Pancreas (tissue), 10 donors: ENCODE data around the gene RIMBP2. TPM values are rescaled to one million over a fixed set of nuclear protein-coding genes. Genes with fewer than 3 reads are reported as not detected.

ENCODE experiments used
- ATAC-seq, 4 donors: fragments of 200-7000 bp; cut with Tn5 transposase; one replicate each; pipeline versions ENCODE4 v1.8.0 to v1.9.1; 2020; ENCODE audit warnings: mild to moderate bottlenecking in 4 of 4, moderate library complexity in 4 of 4
- DNase-seq, 6 donors: peaks; one replicate each; pipeline ENCODE4 v3.0.0-alpha.2; 2020
- FAIRE-seq: peaks from 2 replicates; lab custom pipeline; 2012; peaks lifted over from hg19 to GRCh38; lab: Jason Lieb, UNC
- H3K27ac ChIP-seq, 4 donors: fragments of 200-600 bp; sonication (generic); 1 replicate in 3 of 4; 2 replicates in 1 of 4; pipeline versions ENCODE4 v1.5.0 to v1.8.0; 2020
- H3K27me3 ChIP-seq, 4 donors: fragments of 200-600 bp; one replicate each; pipeline ENCODE4 v1.8.0; 2021
- H3K36me3 ChIP-seq, 3 donors: fragments of 200-600 bp; sonication (generic) in 1 of 3; one replicate each; pipeline versions ENCODE4 v1.5.0 to v1.8.0; 2020 to 2021
- H3K4me1 ChIP-seq, 3 donors: fragments of 200-600 bp; one replicate each; pipeline ENCODE4 v1.8.0; 2021
- H3K4me3 ChIP-seq, 4 donors: fragments of 200-600 bp; sonication (generic) in 2 of 4; one replicate each; pipeline versions ENCODE4 v1.5.0 to v1.8.0; 2020 to 2021
- H3K9me3 ChIP-seq, 4 donors: fragments of 200-600 bp; one replicate each; pipeline ENCODE4 v1.8.0; 2021
- CTCF ChIP-seq, 4 donors: fragments of 200-600 bp; sonication (generic) in 3 of 4; IDR thresholded peaks; one replicate each; pipeline versions ENCODE4 v1.5.0 to v1.8.0; 2021; ENCODE audit warnings: antibody characterized with exemption in 4 of 4
- WGBS, 2 donors: extraction: QIAGEN DNeasy Blood & Tissue Kit; methylation state at CpG; one replicate each; pipeline ENCODE4 v1.1.7; 2013; 5-methylcytosine and 5-hydroxymethylcytosine counted together
- intact Hi-C, 3 donors: fragments of 100-400 bp; cut with DNase I; formaldehyde crosslinking; loops; one replicate each; pipeline versions ENCODE4 v1.11.1 to v1.14.2; 2022
- polyA plus RNA-seq, 2 donors: library from polyadenylated mRNA; stranded (reverse); fragments of 200-250 nt; gene quantifications; one replicate each; pipeline ENCODE4 v1.2.3, GENCODE V29; 2013
- total RNA-seq, 6 donors: library from RNA; stranded (reverse); fragmentation: NEBNext Ultra II Directional in 4 of 6; extraction: Animal tissue kit (Norgen Biotek cat#: 25700) in 4 of 6; gene quantifications; one replicate each; pipeline versions ENCODE4 v1.2.1 to v1.2.4, GENCODE V29; 2021 to 2023
- donor health status: healthy with polysubstance abuse.
- donor health status: DM: no; HTN: no; CAD: no; lungs with moderate emphysema.
- donor health status: DM: no; HTN: no; CAD: no.
- donor health status: control.
- donor health status: control.
- donor health status: Bipolar disorder and iron deficiency.
- donor health status: DM: yes; HTN: yes; CAD: no.
- donor health status: DM: no; HTN: no; CAD: no.
- donor health status: DM: no; HTN: no; CAD: no.
- donor health status: DM: yes; HTN: yes; CAD: no.

RIMBP2 gene
- total and polyA plus RNA-seq, 8 donors = 1.6 to 14.9 (median 3.9) TPM

GRCh38 chr12:130428116-130428515, 288.0 kb downstream of the RIMBP2 start:
- Histone ChIP-seq H3K9me3 (no peaks in the 10 kb centered on the region), H3K27me3 (no peaks in the 10 kb centered on the region), H3K4me1 (no peaks in the 10 kb centered on the region), H3K36me3 (no peaks in the 10 kb centered on the region), H3K4me3 (no peak overlapping the region), H3K27ac (no peak overlapping the region)
- no peak for DNase-seq
- no peak for TF ChIP-seq CTCF (IDR thresholded peaks at IDR 0.05)
- intact Hi-C loops = no loop called here
- FAIRE-seq = no peak
- ATAC-seq = no peak
- 52 to 62% methylated on average over 15 of the region's 15 CpGs for WGBS, 2 donors

- FAIRE-seq (no peak), ATAC-seq (no peak), DNase-seq (peak in 1 of 6 donors; percentile 2)
- no peaks in the 10 kb centered on the region for H3K9me3 ChIP-seq
- no peaks in the 10 kb centered on the region for H3K36me3 ChIP-seq
- intact Hi-C loops = no loop called here
- H3K4me3 ChIP-seq = no peak overlapping the region
- H3K27ac ChIP-seq = no peak overlapping the region
- WGBS, 2 donors = 73 to 78% methylated on average over 18 of the region's 18 CpGs
- H3K4me1 ChIP-seq = no peaks in the 10 kb centered on the region
- TF ChIP-seq CTCF (IDR thresholded peaks at IDR 0.05) = no peak
- H3K27me3 ChIP-seq = no peaks in the 10 kb centered on the region
These were observed 288.7 kb downstream of the RIMBP2 start for GRCh38 chr12:130427381-130427887.

DNA sequence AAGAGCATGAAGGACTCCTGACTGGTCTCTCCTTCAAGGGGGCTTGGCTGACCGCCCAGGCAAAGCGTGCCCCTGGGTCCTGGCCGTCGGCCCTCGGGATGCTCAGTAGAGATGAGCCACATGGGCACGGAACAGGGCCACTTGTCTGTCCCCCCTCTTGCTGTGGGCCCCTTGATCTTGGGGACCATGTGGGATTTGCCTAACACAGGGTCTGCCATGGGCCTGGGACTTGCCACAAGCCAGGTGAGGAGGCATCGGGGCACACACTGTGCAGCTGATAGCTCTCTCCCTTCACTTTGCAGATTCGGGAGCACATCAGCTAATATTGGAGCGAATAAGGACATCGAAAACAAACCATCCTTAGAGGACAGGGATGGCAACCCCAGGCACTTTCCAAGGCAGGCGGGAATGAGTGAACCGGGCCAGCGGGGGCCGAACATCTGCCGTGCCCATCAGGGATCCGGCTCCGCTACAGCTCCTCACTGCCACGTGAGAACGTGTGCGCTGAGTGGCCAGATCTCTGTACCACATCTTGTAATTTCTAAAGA, 290.3 kb downstream of the RIMBP2 start:
- no peak for TF ChIP-seq CTCF (IDR thresholded peaks at IDR 0.05)
- H3K4me3 ChIP-seq = no peak overlapping the region
- no peaks in the 10 kb centered on the region for H3K4me1 ChIP-seq
- no peaks in the 10 kb centered on the region for H3K36me3 ChIP-seq
- no peak overlapping the region for H3K27ac ChIP-seq
- DNase-seq (no peak), ATAC-seq (no peak), FAIRE-seq (no peak)
- no peaks in the 10 kb centered on the region for H3K27me3 ChIP-seq
- 74 to 81% methylated on average over 20 of the region's 20 CpGs for whole genome bisulfite sequencing, 2 donors
- no peaks in the 10 kb centered on the region for H3K9me3 ChIP-seq
- intact Hi-C loops = no loop called here

DNA sequence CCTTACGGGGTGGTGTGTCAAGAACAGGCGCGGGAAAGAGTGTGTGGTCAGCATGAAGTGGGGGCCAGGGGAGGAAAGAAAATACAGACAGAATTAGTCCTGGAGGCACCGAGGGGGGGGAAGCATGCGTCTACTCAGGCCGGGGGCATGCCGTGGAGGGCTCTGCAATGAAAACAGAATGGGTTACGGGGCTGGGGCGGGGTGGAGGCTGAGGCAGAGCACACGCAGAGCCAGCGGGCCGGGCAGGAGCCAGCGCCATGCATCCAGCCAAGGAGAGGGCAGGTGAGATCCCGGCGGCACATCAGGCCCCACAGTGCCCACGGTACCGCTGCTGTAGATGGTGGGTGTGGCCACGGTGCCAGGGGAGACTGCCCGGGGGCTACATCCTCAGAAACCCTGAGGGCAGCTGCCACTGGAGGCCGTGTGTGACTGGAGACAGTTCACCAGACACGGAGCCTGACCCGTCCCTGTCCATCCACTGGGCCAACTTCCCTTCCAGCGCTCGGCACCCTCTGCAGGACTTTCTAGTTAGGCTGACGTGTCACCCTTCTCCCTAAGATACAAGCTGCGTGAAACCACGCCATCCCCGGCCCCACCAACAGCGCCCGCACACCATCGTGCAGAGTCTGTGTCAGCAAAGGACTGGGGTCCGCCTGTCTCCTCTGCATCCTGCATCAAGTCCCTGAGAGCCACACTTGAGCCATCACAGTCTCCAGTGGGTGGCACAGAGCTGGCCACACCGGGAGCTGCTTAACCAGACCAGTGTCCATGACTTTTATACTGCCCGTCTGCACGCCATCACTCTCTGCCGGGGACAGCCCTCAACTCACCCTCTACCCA, 291.0 kb downstream of the RIMBP2 start:
- H3K27ac ChIP-seq = no peak overlapping the region
- no peaks in the 10 kb centered on the region for H3K9me3 ChIP-seq
- no peaks in the 10 kb centered on the region for H3K27me3 ChIP-seq
- FAIRE-seq (no peak), DNase-seq (no peak), ATAC-seq (no peak)
- H3K36me3 ChIP-seq = no peaks in the 10 kb centered on the region
- no peak overlapping the region for H3K4me3 ChIP-seq
- WGBS, 2 donors = 75 to 82% methylated on average over 35 to 36 of the region's 36 CpGs
- intact Hi-C loops = no loop called here
- TF ChIP-seq CTCF (IDR thresholded peaks at IDR 0.05) = no peak
- H3K4me1 ChIP-seq = no peaks in the 10 kb centered on the region
